ENCODE measurements around the gene KIF1A. TPM values are rescaled to one million over a fixed set of nuclear protein-coding genes. Genes with fewer than 3 reads are reported as not detected.
A peak's percentile ranks its signal among the peaks of the same experiment; 100 is the strongest.

The KIF1A gene
- total RNA-seq, 1 donor from 2014 or later: 0.24 TPM

GRCh38 chr2:240806459-240806858, 13.6 kb downstream of the KIF1A start:
- no peak for DNase-seq
- TF ChIP-seq CTCF (IDR thresholded peaks at IDR 0.05): no peak
- intact Hi-C loops (cut with DNase I): no loop called here
- H3K4me3 ChIP-seq: no peak overlapping the region
- H3K9me3 ChIP-seq: no peaks in the 10 kb centered on the region
- no peaks in the 10 kb centered on the region for H3K27me3 ChIP-seq (ENCODE audit: low read depth)
- no peaks in the 10 kb centered on the region for H3K4me1 ChIP-seq
- ATAC-seq: no peak
- H3K36me3 ChIP-seq: no peaks in the 10 kb centered on the region
- no peak overlapping the region for H3K27ac ChIP-seq

- intact Hi-C loops (cut with DNase I): no loop called here
- no peak for DNase-seq
These were observed 14.0 kb downstream of the KIF1A start for GRCh38 chr2:240806006-240806405.

GRCh38 chr2:240803191-240803590, 16.8 kb downstream of the KIF1A start:
- no peak overlapping the region for H3K4me3 ChIP-seq
- H3K36me3 ChIP-seq: no peaks in the 10 kb centered on the region
- intact Hi-C loops (cut with DNase I): no loop called here
- H3K27me3 ChIP-seq (ENCODE audit: low read depth): peaks cover 12% of the 10 kb centered on the region
- TF ChIP-seq CTCF (IDR thresholded peaks at IDR 0.05): no peak
- no peak for DNase-seq
- no peaks in the 10 kb centered on the region for H3K4me1 ChIP-seq
- no peaks in the 10 kb centered on the region for H3K9me3 ChIP-seq
- H3K27ac ChIP-seq: no peak overlapping the region
- no peak for ATAC-seq

More at GRCh38 chr2:240806006-240806405, 14.0 kb downstream of the KIF1A start:
- no peak overlapping the region for H3K4me3 ChIP-seq
- H3K27ac ChIP-seq: no peak overlapping the region
- H3K36me3 ChIP-seq: no peaks in the 10 kb centered on the region
- no peaks in the 10 kb centered on the region for H3K4me1 ChIP-seq
- no peaks in the 10 kb centered on the region for H3K27me3 ChIP-seq (ENCODE audit: low read depth)
- TF ChIP-seq CTCF (IDR thresholded peaks at IDR 0.05): no peak
- no peak for ATAC-seq
- no peaks in the 10 kb centered on the region for H3K9me3 ChIP-seq

- H3K4me3 ChIP-seq: no peak overlapping the region
- H3K36me3 ChIP-seq: no peaks in the 10 kb centered on the region
- no peak for TF ChIP-seq CTCF (IDR thresholded peaks at IDR 0.05)
- H3K27ac ChIP-seq: no peak overlapping the region
- H3K9me3 ChIP-seq: no peaks in the 10 kb centered on the region
- intact Hi-C loops (cut with DNase I): no loop called here
- ATAC-seq (no peak), DNase-seq (peak; percentile 25)
- peaks cover 12% of the 10 kb centered on the region for H3K27me3 ChIP-seq (ENCODE audit: low read depth)
- H3K4me1 ChIP-seq: no peaks in the 10 kb centered on the region
These were observed 20.8 kb downstream of the KIF1A start for GRCh38 chr2:240799033-240799820.

GRCh38 chr2:240798327-240798905, 21.6 kb downstream of the KIF1A start:
- Histone ChIP-seq H3K9me3 (no peaks in the 10 kb centered on the region), H3K27ac (no peak overlapping the region), H3K4me1 (no peaks in the 10 kb centered on the region), H3K27me3 (ENCODE audit: low read depth) (peaks cover 12% of the 10 kb centered on the region), H3K4me3 (no peak overlapping the region), H3K36me3 (no peaks in the 10 kb centered on the region)
- no peak for ATAC-seq
- no peak for TF ChIP-seq CTCF (IDR thresholded peaks at IDR 0.05)
- intact Hi-C loops (cut with DNase I): no loop called here
- no peak for DNase-seq

Data from lower lobe of right lung (tissue), 2 donors.